HepG2 (cell line): ENCODE measurements around the gene CEBPB. TPM values are rescaled to one million over a fixed set of nuclear protein-coding genes. Genes with fewer than 3 reads are reported as not detected.

Experiments
- ATF3 ChIP-seq: sonication (generic); formaldehyde crosslinking; IDR thresholded peaks from 2 replicates; pipeline ENCODE4 v1.4.0; 2020; ENCODE audit warnings: missing genetic modification reagents
- ATF6 ChIP-seq: sonication (generic); formaldehyde crosslinking; conservative IDR thresholded peaks from 2 replicates; pipeline ENCODE4 v1.4.0; 2020; ENCODE audit warnings: missing genetic modification reagents
- BORCS8-MEF2B ChIP-seq: sonication (generic); formaldehyde crosslinking; IDR thresholded peaks from 2 replicates; pipeline ENCODE4 v1.8.0; 2022; ENCODE audit warnings: mild to moderate bottlenecking, missing genetic modification reagents
- GTF2F1 ChIP-seq: fragments of 150-350 bp; IDR thresholded peaks from 2 replicates; pipeline ENCODE4 v1.6.1; 2014; ENCODE audit warnings: low read length
- HOXA7 ChIP-seq: sonication (generic); formaldehyde crosslinking; IDR thresholded peaks from 2 replicates; pipeline ENCODE4 v1.8.1; 2022; ENCODE audit warnings: mild to moderate bottlenecking, missing genetic modification reagents, moderate library complexity
- JUN ChIP-seq: sonication (generic); formaldehyde crosslinking; IDR thresholded peaks from 2 replicates; pipeline ENCODE4 v1.4.0; 2020; ENCODE audit warnings: mild to moderate bottlenecking, missing genetic modification reagents
- KLF16 ChIP-seq, 2 experiments: sonication (generic) in 1 of 2; formaldehyde crosslinking in 1 of 2; IDR thresholded peaks; 2 replicates each; pipeline versions ENCODE4 v1.6.1 to v1.8.0; 2016 to 2023; ENCODE audit warnings: missing genetic modification reagents in 2 of 2, missing compliant biosample characterization in 1 of 2
- MBD4 ChIP-seq: IDR thresholded peaks from 2 replicates; pipeline ENCODE4 v1.6.1; 2012; ENCODE audit warnings: low read length, inconsistent platforms, borderline replicate concordance
- NFKB2 ChIP-seq: sonication (generic); formaldehyde crosslinking; IDR thresholded peaks from 2 replicates; pipeline ENCODE4 v1.4.0; 2020; ENCODE audit warnings: missing genetic modification reagents, borderline replicate concordance
- NFRKB ChIP-seq: fragments of 450-650 bp; IDR thresholded peaks from 2 replicates; pipeline ENCODE4 v1.6.1; 2017
- NRL ChIP-seq: sonication (generic); formaldehyde crosslinking; IDR thresholded peaks from 2 replicates; pipeline ENCODE4 v1.5.0; 2020; ENCODE audit warnings: missing genetic modification reagents, mild to moderate bottlenecking, moderate library complexity, borderline replicate concordance
- PHB2 ChIP-seq: fragments of 450-650 bp; IDR thresholded peaks from 2 replicates; pipeline ENCODE4 v1.6.1; 2018; ENCODE audit not compliant: partially characterized antibody
- PLRG1 ChIP-seq: fragments of 450-650 bp; conservative IDR thresholded peaks from 2 replicates; pipeline ENCODE4 v1.6.1; 2016
- SMAD1 ChIP-seq: sonication (generic); formaldehyde crosslinking; IDR thresholded peaks from 2 replicates; pipeline ENCODE4 v1.4.0; 2020; ENCODE audit warnings: missing genetic modification reagents, low read depth, mild to moderate bottlenecking, borderline replicate concordance
- ZC3H13 ChIP-seq: sonication (generic); formaldehyde crosslinking; IDR thresholded peaks from 2 replicates; pipeline ENCODE4 v1.8.1; 2023; ENCODE audit warnings: mild to moderate bottlenecking, missing genetic modification reagents, moderate library complexity
- ZFP36L1 ChIP-seq: sonication (generic); formaldehyde crosslinking; IDR thresholded peaks from 2 replicates; pipeline ENCODE4 v1.8.0; 2022; ENCODE audit warnings: mild to moderate bottlenecking, missing genetic modification reagents, moderate library complexity
- ZMYM3 ChIP-seq: sonication (generic); formaldehyde crosslinking; IDR thresholded peaks from 2 replicates; pipeline ENCODE4 v1.5.1; 2020; ENCODE audit warnings: mild to moderate bottlenecking, missing genetic modification reagents
- ZNF124 ChIP-seq: sonication (generic); formaldehyde crosslinking; IDR thresholded peaks from 2 replicates; pipeline ENCODE4 v1.4.0; 2020; ENCODE audit warnings: missing genetic modification reagents
- ZNF280B ChIP-seq: sonication (generic); formaldehyde crosslinking; IDR thresholded peaks from 2 replicates; pipeline ENCODE4 v1.5.0; 2020; ENCODE audit warnings: missing genetic modification reagents, mild to moderate bottlenecking, borderline replicate concordance
- ZNF317 ChIP-seq: sonication (generic); formaldehyde crosslinking; IDR thresholded peaks from 2 replicates; pipeline ENCODE4 v1.5.0; 2020; ENCODE audit warnings: mild to moderate bottlenecking, missing genetic modification reagents
- ZNF607 ChIP-seq: sonication (generic); formaldehyde crosslinking; IDR thresholded peaks from 2 replicates; pipeline ENCODE4 v1.5.1; 2020; ENCODE audit warnings: missing genetic modification reagents, mild to moderate bottlenecking, borderline replicate concordance
- ZNF629 ChIP-seq: sonication (generic); formaldehyde crosslinking; conservative IDR thresholded peaks from 2 replicates; pipeline ENCODE4 v1.5.0; 2020; ENCODE audit warnings: missing genetic modification reagents
- ZNF777 ChIP-seq: sonication (generic); formaldehyde crosslinking; IDR thresholded peaks from 2 replicates; pipeline ENCODE4 v1.4.0; 2020; ENCODE audit warnings: missing genetic modification reagents
- ZNF780A ChIP-seq: sonication (generic); formaldehyde crosslinking; IDR thresholded peaks from 2 replicates; pipeline ENCODE4 v1.8.0; 2022; ENCODE audit warnings: mild to moderate bottlenecking, missing genetic modification reagents, moderate library complexity
- polyA plus RNA-seq, 8 experiments: library from polyadenylated mRNA; depleted of rRNA in 3 of 8; stranded (reverse) in 7 of 8; unstranded in 1 of 8; fragments of >200 nt; fragmentation: Illumina TruSeq in 4 of 8; extraction: Trizol in 4 of 8; gene quantifications; 2 replicates each; pipeline versions ENCODE4 v1.2.1 to v1.2.3, GENCODE V29; 2011 to 2016; ENCODE audit warnings: low read depth in 4 of 8, missing spikeins in 1 of 8, mixed read lengths in 1 of 8; ENCODE audit not compliant: insufficient read depth in 1 of 8
- total RNA-seq, 5 experiments: library from RNA; depleted of rRNA; stranded (reverse); fragments of >200 nt; fragmentation: Illumina TruSeq; extraction: Trizol; gene quantifications; 2 replicates each; pipeline ENCODE4 v1.2.3, GENCODE V29; 2016; ENCODE audit warnings: low read depth in 1 of 5

The CEBPB gene
- total and polyA plus RNA-seq, 2 of the 13 experiments (the other 11 are each of a cell fraction or from before 2014, with no cell fraction given), result 18.5 to 28.2 TPM

- TF ChIP-seq KLF16 (CRISPR knock-in tag; IDR thresholded peaks at IDR 0.05) (peak in 1 of 2 experiments; percentile 93; a peak in 1 of 4 replicates), GTF2F1 (peak; percentile 67; the same call in 1 of the 2 replicates), NFKB2 (peak; percentile 87; the same call in 1 of the 2 replicates), ZNF280B (CRISPR knock-in tag) (no peak), PLRG1 (no peak), NFRKB (no peak), ZNF317 (CRISPR knock-in tag) (peak; percentile 90), SMAD1 (CRISPR knock-in tag) (peak; percentile 98), ZNF124 (peak; percentile 89; the same call in 1 of the 2 replicates), ATF6 (CRISPR knock-in tag) (no peak; the same call in 1 of the 2 replicates), ZMYM3 (CRISPR knock-in tag) (peak; percentile 99), ZNF607 (CRISPR knock-in tag) (peak; percentile 94), MBD4 (no peak), ZNF777 (CRISPR knock-in tag) (peak; percentile 72), ZFP36L1 (no peak; the same call in 1 of the 2 replicates), ZC3H13 (CRISPR knock-in tag) (peak; percentile 89; the same call in 1 of the 2 replicates), PHB2 (no peak), HOXA7 (CRISPR knock-in tag) (no peak), JUN (CRISPR knock-in tag) (peak; percentile 86), ATF3 (peak; percentile 25; the same call in 1 of the 2 replicates), ZNF629 (peak; percentile 90), NRL (CRISPR knock-in tag) (peak; percentile 13; the same call in 1 of the 2 replicates), ZNF780A (CRISPR knock-in tag) (no peak), BORCS8-MEF2B (CRISPR knock-in tag) (peak; percentile 89; the same call in 1 of the 2 replicates)
Observed at GRCh38 chr20:50188879-50189680, 1.6 kb upstream of the CEBPB start (continued).
